ENCODE data around the gene NGEF.

DNA sequence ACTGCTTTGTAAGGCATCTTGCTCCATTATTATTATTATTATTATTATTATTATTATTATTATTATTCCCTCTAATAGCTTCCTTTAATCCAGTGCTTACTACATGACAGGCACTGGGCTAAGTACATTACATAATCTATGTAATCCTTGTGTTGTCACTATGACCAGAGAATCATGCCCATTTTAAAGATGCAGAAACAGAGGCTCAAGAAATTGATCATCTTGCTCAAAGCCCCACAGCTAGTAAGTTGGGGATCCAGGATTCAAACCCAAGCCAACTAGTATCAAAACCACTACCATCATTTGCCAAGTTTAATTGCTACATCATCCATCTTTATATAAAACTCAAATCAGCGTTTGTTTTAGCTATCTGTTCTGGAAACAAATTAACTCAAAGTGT lies 594 bp upstream of the NGEF start:
- TF ChIP-seq TAF1 (IDR thresholded peaks at IDR 0.05; ENCODE audit: borderline replicate concordance, insufficient read depth, low read length) (no peak), POLR2AphosphoS5 (IDR thresholded peaks at IDR 0.05; ENCODE audit: low read depth, low read length) (no peak), SIN3A (IDR thresholded peaks at IDR 0.05; ENCODE audit: borderline replicate concordance, insufficient read depth, low read length) (no peak)
- TF ChIP-seq, protein P1, sequence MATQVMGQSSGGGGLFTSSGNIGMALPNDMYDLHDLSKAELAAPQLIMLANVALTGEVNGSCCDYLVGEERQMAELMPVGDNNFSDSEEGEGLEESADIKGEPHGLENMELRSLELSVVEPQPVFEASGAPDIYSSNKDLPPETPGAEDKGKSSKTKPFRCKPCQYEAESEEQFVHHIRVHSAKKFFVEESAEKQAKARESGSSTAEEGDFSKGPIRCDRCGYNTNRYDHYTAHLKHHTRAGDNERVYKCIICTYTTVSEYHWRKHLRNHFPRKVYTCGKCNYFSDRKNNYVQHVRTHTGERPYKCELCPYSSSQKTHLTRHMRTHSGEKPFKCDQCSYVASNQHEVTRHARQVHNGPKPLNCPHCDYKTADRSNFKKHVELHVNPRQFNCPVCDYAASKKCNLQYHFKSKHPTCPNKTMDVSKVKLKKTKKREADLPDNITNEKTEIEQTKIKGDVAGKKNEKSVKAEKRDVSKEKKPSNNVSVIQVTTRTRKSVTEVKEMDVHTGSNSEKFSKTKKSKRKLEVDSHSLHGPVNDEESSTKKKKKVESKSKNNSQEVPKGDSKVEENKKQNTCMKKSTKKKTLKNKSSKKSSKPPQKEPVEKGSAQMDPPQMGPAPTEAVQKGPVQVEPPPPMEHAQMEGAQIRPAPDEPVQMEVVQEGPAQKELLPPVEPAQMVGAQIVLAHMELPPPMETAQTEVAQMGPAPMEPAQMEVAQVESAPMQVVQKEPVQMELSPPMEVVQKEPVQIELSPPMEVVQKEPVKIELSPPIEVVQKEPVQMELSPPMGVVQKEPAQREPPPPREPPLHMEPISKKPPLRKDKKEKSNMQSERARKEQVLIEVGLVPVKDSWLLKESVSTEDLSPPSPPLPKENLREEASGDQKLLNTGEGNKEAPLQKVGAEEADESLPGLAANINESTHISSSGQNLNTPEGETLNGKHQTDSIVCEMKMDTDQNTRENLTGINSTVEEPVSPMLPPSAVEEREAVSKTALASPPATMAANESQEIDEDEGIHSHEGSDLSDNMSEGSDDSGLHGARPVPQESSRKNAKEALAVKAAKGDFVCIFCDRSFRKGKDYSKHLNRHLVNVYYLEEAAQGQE (IDR thresholded peaks at IDR 0.05; ENCODE audit: insufficient read depth in 1 of 2, low read depth in 2 of 2, low read length in 2 of 2) = no peak
